ENCODE results near the gene DUSP9. TPM values are rescaled to one million over a fixed set of nuclear protein-coding genes. Genes with fewer than 3 reads are reported as not detected.

Gene DUSP9
- total and polyA plus RNA-seq, 2 donors (not counting 3 experiments of a cell fraction or from before 2014, with no cell fraction given), result 0.04 TPM; not detected in 1

DNA sequence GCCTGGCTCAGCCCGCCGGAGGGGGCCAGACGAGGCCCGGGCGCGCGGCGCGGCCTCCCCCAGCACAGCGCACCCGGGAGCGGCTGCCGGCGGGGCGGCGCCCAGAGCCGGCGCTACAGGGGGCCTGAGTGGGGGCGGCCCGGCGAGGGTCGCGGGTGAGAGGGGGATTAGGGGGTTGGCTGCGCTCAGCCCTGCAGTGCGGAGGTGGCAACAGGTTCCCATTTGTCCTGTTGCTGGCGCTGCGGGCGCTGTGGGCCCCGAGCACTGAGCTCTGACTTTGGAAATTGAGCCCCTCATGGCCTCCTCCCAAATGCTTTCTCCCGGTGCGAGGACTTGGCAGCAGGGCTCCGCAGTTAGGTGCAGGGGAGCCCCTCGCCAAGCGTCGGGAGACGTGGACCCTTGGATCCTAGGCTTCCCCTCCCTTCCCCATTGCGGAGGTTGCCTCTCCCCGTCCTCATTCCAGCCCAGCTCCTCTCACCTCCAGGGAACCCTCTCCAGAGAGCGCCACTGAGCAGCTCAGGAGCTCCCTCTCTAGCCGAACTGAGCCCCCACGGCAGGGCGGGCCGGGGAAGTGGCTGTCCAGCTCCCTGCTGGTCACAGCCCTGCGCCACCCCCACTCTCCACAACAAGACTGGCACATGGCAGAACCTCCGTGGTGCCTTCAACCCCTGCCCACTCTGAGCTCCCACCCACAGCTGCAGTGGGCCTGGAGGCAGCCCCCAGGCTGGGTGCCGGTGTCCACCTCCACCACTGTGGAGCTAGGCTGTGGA lies 2.5 kb upstream of the DUSP9 start:
- Histone ChIP-seq H3K4me3 (replicated peaks in 1 of 3; ENCODE audit: insufficient read depth in 1 of 3, low read depth in 1 of 3, low read length in 3 of 3) (no peak overlapping the region), H3K9me1 (replicated peaks; ENCODE audit: control insufficient read depth, extremely low read depth, insufficient read depth, low read length) (no peaks in the 10 kb centered on the region), H4K20me1 (replicated peaks; ENCODE audit: control insufficient read depth, extremely low read depth, insufficient read depth, low read length) (no peaks in the 10 kb centered on the region), H3K36me3 (ENCODE audit: control insufficient read depth in 2 of 2, extremely low read depth in 1 of 2, insufficient read depth in 2 of 2, low read length in 2 of 2) (no peaks in the 10 kb centered on the region), H3K9ac (replicated peaks; ENCODE audit: extremely low read depth, insufficient read depth, low read length) (no peak overlapping the region), H3K79me2 (ENCODE audit: control insufficient read depth, insufficient read depth, low read length) (no peaks in the 10 kb centered on the region), H3K4me1 (ENCODE audit: control insufficient read depth, extremely low read depth, insufficient read depth, low read length) (no peaks in the 10 kb centered on the region), H3K27me3 (ENCODE audit: control insufficient read depth in 2 of 2, insufficient read depth in 2 of 2, low read length in 2 of 2) (peaks cover 57 to 61% of the 10 kb centered on the region in 2 experiments), H3K27ac (ENCODE audit: insufficient read depth, low read depth, low read length) (no peak overlapping the region), H2AFZ (ENCODE audit: low read depth, low read length) (no peak overlapping the region), H3K4me2 (ENCODE audit: insufficient read depth, low read length) (no peak overlapping the region), H3K9me3 (replicated peaks; ENCODE audit: control insufficient read depth, insufficient read depth, low read length) (no peaks in the 10 kb centered on the region)
- CTCF ChIA-PET, result interaction anchor here (0.7 to 1.8 kb wide), 8 partner anchors 8 to 105 kb away, joined by 3 to 10 read pairs (median 4); no protein-coding TSS in a partner anchor
- TF ChIP-seq GATA2 (IDR thresholded peaks at IDR 0.05; ENCODE audit: insufficient read depth, insufficient read length, low read depth, low read length), result no peak
- no peak for TF ChIP-seq POLR2AphosphoS5 (IDR thresholded peaks at IDR 0.05; ENCODE audit: insufficient read depth, low read depth, low read length)
- no peak for TF ChIP-seq FOS (IDR thresholded peaks at IDR 0.05; ENCODE audit: borderline replicate concordance, insufficient read depth, low read length)
- no peak for TF ChIP-seq CTCF (IDR thresholded peaks at IDR 0.05; ENCODE audit: extremely low read depth in 1 of 2, insufficient read depth in 1 of 2, low read depth in 1 of 2, low read length in 2 of 2)
- no peak for TF ChIP-seq JUN (IDR thresholded peaks at IDR 0.05; ENCODE audit: borderline replicate concordance, insufficient read depth, insufficient read length, low read depth)
- TF ChIP-seq POLR2A (IDR thresholded peaks at IDR 0.05; ENCODE audit: low read depth, low read length), result no peak
- TF ChIP-seq EZH2 (IDR thresholded peaks at IDR 0.05; ENCODE audit: borderline replicate concordance, low read depth, low read length, severe bottlenecking), result peak; percentile 70
- TF ChIP-seq MAX (IDR thresholded peaks at IDR 0.05; ENCODE audit: insufficient read depth, insufficient read length), result no peak
- FAIRE-seq (peak; percentile 37), DNase-seq (ENCODE audit: low read depth, low spot score) (no peak)
- POLR2A ChIA-PET, result no interaction called here
- no TSS peak for BruUV-seq (replicated peaks)
- dilution Hi-C loops (cut with MboI; ENCODE audit: extremely low pct_ligation_motif_present, low sequenced_read_pairs) (no loop called here), intact Hi-C loops (cut with micrococcal nuclease) (no loop called here)
